ENCODE measurements around the gene STAT5B.

DNA sequence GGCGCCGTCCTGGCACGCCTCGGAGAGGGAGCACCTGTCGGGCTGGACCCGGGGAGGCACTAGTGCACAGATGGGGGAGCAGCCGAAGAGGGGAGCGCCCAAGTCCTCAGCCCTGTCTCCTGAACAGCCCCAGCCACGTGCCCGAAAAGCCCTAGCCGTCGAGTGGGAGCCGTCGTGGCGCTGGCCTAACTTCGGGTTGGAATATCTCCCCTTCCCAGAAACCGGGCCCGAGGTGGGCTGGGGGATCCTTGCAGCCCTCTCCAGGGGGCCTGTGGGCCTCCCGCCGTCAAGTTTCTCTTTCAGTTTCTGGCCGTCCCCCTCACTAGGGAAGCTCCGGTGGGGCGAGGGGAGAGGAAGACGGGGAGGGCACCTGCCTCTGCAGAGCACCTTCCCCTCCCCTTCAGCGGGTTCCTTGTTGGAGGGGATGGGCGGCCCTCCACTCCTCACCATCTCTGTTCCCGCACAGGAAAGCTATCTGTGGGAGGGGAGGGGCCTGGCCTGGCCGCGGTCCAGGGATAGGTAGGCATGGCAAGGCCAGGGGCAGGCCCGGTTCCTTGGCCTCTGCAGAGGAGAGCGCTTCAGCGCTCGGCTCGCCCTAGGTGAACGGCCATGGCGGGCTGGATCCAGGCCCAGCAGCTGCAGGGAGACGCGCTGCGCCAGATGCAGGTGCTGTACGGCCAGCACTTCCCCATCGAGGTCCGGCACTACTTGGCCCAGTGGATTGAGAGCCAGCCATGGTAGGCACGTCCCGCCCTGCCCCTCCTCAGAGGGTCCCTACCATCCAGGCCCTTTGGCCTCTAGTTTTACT is 12.8 kb upstream of the STAT5B start:
- TF ChIP-seq, protein P1, sequence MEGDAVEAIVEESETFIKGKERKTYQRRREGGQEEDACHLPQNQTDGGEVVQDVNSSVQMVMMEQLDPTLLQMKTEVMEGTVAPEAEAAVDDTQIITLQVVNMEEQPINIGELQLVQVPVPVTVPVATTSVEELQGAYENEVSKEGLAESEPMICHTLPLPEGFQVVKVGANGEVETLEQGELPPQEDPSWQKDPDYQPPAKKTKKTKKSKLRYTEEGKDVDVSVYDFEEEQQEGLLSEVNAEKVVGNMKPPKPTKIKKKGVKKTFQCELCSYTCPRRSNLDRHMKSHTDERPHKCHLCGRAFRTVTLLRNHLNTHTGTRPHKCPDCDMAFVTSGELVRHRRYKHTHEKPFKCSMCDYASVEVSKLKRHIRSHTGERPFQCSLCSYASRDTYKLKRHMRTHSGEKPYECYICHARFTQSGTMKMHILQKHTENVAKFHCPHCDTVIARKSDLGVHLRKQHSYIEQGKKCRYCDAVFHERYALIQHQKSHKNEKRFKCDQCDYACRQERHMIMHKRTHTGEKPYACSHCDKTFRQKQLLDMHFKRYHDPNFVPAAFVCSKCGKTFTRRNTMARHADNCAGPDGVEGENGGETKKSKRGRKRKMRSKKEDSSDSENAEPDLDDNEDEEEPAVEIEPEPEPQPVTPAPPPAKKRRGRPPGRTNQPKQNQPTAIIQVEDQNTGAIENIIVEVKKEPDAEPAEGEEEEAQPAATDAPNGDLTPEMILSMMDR (IDR thresholded peaks at IDR 0.05; ENCODE audit: insufficient read depth, low read depth, low read length): no peak
- TF ChIP-seq EZH2 (IDR thresholded peaks at IDR 0.05; ENCODE audit: insufficient read depth, low read length): no peak

Measured in astrocyte (in vitro differentiated cells and primary cell).